ENCODE results near the gene RIOK1.

DNA sequence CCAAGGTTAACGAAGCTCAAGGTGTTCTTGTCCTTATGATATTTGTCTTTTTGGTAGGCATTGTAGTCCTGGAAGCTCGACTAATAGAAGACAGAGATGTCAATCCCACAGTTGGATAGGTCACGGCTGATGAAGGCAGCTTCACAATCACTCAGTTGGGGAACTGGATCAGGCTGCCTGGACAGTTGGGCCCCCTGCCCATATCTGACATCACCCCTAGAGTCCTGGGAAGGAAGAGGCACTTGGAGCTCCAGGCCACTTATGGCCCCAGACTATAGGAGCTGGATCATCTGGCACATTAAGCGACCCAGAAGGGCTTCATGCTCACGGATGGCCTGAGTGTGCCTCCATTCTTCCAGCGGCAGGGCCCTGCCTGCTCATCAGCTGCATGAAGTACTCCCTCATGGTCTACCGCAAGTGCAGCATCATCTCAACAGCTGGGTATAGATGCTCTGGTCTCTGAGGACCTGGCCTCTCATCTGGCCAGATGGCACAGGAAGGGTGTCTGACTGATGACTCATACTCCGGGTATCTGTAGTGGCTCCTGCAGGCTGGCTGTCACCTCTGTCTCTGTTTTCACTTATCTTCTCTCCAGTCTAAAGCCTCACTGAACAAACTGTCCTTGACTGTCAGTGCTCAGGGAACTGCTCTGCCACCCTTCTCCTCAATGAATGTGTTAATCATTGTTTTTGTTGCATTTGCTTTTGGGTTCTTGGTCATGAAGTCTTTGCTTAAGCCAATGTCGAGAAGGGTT, 47.4 kb upstream of the RIOK1 start:
- TF ChIP-seq, protein P1, sequence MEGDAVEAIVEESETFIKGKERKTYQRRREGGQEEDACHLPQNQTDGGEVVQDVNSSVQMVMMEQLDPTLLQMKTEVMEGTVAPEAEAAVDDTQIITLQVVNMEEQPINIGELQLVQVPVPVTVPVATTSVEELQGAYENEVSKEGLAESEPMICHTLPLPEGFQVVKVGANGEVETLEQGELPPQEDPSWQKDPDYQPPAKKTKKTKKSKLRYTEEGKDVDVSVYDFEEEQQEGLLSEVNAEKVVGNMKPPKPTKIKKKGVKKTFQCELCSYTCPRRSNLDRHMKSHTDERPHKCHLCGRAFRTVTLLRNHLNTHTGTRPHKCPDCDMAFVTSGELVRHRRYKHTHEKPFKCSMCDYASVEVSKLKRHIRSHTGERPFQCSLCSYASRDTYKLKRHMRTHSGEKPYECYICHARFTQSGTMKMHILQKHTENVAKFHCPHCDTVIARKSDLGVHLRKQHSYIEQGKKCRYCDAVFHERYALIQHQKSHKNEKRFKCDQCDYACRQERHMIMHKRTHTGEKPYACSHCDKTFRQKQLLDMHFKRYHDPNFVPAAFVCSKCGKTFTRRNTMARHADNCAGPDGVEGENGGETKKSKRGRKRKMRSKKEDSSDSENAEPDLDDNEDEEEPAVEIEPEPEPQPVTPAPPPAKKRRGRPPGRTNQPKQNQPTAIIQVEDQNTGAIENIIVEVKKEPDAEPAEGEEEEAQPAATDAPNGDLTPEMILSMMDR (IDR thresholded peaks at IDR 0.05), result no peak
- TF ChIP-seq POLR2A (IDR thresholded peaks at IDR 0.05), result no peak
- TF ChIP-seq EP300 (IDR thresholded peaks at IDR 0.05), result no peak
